ENCODE measurements around the gene DOP1A.

DOP1A gene

DNA sequence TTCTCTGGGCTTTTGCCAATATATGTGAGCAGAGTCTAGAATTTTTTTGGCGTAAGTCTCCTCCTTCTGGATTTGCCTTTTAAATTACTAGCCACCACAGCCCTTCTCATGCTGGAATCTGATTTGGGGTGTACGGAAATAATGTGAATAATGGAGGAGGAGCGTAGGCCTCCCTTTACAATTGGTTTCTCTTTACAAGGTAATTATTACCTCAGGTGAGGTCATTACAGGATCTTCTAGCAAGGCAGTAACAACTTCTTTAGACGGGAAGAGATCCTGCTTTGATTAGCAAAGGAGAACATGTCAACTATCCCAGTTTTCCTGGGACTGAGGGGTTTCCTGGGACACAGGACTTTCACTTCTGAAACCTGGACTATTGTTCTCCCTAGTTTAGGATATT, 134.6 kb downstream of the DOP1A start:
- no peak for DNase-seq

DNA sequence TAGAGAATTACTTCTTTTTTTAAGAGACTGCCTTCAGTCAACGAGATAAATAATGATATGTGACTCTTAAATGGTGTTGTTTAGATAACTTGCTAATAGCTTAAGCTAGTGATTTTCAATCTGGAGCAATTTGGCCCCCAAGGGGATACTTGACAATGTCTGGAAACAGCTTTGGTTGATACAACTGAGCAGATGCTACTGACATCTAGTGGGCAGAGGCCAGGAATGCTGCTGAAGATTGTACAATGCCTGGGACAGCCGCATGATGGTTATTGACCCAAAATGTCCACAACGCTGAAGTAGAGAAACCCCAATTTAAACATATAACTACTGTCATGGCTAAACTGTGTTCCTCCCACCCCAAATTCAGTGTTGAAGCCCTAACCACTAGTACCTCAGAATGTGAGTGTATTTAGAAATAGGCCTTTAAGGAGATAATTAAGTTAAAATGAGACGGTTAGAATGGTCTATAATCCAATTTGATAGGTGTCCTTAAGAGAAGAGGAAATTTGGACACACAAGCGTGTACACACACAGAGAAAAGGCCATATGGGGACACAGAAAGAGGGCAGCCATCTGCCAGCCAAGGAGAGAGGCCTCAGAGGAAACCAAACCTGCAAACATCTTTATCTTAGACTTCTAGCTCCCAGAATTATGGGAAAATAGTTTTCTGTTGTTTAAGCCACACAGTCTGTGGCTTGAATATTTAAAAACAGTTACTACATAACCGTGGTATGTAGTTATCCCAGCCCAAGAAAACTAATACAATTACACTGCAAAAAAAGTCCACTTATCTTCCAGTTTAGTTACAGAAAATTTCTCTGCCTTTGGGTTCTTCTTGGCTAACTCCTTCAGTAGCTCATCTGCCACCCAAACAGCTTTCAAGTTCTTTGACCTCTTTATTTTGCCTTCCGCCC, 147.9 kb downstream of the DOP1A start:
- peak; percentile 84 for DNase-seq

- DNase-seq = no peak
Measured at GRCh38 chr6:83216806-83217205, 149.3 kb downstream of the DOP1A start.

Data from NCI-H1105 treated with DMSO at 0.1 percent for 48 hours (cell line).